ENCODE results near the gene ADARB2.

- no peak for TF ChIP-seq POLR2A (IDR thresholded peaks at IDR 0.05)
- TF ChIP-seq EP300 (IDR thresholded peaks at IDR 0.05), result no peak
Observed at GRCh38 chr10:1183033-1183396, 554.3 kb downstream of the ADARB2 start.
